DMS79 treated with DMSO at 0.1 percent for 48 hours (cell line): Measurements from ENCODE around the gene FOXP2.
"Not testable (repeated sequence)": the region's sequence is repeated elsewhere in the genome, so short reads cannot be mapped to it uniquely, and the experiment has no call there.

ENCODE experiments used
- DNase-seq: peaks from one replicate; lab custom pipeline; 2025; lab: John Stamatoyannopoulos, UW

Gene FOXP2

DNA sequence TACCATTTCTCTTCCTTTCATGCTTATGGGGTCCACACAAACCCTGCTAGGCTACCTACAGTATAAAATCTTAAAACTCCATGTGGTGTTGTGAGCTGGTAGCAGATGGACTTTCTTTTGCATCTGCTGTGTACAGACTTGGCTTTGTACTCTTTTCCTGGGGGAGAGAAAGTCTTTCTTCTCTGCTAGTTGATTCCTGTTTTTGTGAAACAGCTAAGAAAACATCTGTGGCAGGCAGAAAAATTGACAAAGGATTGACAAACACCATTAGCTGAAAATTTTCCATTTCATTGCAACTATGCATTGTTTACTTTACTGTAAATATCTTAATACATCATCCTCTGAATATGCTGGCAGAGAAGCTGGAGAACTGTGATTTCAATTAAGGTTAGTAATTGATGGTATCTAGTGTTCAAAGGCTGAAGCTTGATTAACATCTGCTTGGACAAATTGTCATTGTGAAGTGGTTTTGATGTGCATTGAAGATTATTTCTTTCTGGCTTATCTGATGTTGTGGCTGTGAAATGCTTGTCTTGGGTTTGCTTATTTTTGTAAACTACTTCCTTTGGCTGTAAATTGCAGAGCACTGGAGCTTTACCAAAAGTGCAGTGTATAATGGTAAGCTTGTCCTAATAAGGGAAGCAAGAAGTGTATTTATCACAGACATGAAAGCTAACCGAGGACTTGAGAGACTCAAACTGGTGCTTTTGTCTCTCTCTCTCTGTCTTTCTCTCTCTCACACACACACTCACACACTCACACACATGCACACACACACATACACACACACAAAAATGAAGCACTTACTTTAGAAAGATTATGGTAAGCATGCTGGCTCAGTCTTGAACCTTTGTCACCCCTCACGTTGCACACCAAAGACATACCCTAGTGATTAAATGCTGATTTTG, at the start of gene FOXP2:
Gene FOXP2, plus strand, starts transcription at position 660 of the 908 bp plus-strand sequence. CDS start 11,697 bp downstream, outside the sequence.
- DNase-seq: no peak

DNA sequence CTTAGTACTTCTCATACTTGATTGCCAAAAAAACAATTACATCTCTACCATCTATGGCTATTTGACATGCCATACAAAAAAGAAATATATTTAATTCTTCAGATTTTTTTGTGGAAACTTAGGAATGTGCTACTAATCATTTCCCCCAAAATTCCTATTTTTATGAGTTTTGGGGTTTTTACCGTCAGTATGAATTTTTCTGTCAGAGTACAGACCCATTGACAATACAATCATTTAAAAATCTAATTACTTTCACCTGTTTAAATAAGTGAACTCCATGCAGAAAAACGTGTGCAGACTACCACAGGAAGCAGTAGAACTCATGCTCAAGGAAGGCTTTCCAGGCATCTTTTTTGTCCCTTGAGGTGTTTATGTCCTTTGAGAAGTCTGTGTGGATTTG, 48.8 kb upstream of the FOXP2 start:
- DNase-seq: no peak

DNA sequence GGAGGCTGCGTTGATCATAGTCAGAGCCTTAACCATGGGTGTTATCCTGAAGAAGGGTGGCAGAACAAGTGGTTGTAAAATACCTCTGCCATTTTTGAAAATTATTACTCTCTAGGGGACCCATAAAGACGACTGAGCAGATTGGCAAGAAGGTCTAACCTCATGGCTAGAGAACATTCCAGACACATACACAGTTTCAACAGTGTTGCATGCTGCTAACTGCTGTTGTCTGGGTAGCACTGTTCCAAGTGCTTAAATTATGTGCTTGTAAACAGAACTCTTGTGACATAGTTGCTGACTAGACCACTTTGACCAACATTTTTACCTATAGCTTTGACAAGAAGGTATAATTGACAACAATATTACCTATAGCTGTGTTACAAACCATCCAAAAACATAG, 46.1 kb upstream of the FOXP2 start:
- no peak for DNase-seq

DNA sequence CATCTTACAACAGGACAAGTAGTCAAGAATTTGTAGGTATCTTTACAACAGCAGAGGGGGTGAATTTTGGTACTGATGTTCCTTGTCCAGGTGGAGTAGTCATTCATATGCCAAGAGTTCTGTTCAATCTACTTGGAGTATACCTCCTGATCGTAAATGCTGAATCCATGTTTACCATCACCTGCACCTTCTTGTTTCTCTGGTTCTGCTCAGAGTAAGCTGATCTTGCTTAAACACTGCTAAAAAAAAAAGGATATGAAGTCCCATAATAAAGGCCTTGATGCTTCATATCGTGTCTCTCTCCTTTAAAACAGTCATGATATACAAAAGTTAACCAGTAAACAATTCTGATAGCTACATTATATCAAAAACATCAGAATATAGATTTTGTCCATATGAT, 45.3 kb upstream of the FOXP2 start:
- no peak for DNase-seq

DNA sequence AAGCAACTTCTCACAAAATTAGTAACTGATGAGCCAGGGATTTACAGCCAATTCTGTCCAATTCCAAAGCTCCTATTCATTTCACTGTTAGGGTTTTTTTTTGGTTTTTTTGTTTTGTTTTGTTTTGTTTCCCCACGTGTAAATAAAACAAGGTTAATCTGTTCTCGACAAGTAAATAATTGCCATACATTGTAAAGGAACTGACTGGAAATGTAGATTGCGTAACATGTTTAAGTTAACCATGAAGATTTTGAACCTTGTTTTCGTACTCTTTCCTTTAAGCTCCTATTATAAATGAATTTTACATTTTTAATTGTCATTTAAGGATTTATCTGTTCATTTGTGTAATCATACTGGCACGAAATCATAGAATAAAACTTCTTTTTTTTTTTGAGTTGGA, 42.0 kb upstream of the FOXP2 start:
- no peak for DNase-seq

DNA sequence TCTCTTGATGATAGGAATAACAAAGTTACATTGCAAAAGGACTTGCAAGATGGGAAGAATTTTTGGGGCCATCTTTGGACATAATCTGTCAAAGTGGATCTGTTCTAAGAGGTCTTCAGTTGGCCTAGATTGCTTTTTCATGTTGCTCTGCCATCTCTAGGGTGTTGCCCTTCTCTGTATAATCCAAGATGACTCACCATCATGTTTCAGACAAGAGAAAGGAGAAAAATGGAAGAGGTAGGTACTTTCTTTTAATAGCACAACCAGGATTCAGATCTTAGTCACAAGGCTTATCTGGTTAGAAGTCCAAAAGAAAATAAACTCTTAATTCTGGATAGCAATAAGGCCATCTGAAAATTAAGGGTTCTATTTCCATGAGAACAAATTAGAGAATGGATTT, 38.7 kb upstream of the FOXP2 start:
- no peak for DNase-seq

DNA sequence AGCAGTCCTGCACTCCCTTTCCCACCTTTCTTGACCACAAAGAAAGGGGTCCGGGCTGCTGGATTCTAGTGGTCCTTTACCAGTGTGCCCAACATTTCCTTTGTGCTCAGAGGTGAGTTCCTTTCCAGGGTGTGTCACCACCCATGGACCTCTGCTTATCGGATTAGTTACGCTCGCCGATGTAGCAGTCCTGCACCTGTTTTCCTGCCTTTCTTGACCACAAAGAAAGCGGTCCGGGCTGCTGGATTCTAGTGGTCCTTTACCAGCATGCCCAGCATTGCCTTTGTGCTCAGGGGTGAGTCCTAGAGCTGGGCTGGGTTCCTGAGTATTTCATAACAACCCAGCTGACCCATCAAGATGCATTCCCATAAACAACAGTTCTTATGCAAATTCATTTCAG, 30.7 kb upstream of the FOXP2 start:
- not testable (repeated sequence) for DNase-seq

DNA sequence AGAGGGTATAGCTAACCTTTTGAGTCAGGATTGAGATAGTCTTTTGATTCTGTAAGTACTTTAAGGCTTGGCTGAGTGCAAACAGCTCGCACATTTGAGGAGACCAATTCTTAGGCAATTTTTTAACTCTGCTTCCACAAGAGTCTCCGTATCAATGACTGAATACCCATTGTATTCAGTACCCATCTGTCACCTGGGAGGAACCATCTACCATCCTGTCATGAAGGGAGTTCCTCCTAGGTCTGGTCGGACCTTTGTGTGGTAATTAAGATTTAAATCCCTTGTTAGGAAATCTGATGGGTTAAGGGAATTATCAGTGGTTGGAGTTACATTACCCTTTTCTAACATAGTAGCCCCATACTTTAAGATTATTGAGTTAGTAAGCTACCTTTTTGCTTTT, 30.3 kb upstream of the FOXP2 start:
- DNase-seq: not testable (repeated sequence)

DNA sequence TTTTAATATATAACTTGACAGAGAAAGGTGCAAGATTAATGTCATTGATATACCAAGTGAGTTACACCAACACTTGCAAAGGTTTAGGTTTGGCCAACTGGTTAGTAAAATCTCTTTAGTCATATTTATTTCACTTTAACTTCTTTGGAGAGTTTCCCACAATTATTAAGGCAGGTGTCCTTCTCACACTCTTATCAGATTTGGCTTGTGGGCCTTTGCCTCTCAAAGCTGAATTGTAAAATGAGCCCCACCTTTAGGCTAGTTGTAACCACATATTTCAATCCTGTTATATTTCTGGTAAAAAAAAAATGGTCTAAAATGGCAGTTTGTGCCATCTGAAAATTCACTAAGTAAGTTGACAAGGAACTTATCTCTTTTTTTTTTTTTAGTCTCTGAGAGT, 26.6 kb upstream of the FOXP2 start:
- DNase-seq: no peak

DNA sequence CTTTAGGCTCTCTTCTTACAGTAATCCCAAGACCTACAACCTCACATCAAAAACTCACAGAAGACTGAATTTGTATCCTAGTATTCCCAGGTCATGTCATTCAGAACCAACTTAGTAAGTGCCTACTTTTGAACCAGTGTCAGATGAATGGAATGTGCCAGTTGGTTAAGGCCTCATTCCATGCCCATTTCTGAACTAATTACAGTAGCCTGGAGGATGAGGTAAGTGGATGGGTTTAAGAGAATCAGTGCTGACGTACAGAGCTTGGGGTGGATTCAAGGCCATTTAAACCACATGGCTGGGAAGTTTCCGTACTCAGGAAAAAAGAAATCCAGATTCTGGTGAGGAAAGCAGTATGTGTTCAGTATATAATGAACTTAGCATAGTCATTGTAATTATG, 21.9 kb upstream of the FOXP2 start:
- no peak for DNase-seq

DNA sequence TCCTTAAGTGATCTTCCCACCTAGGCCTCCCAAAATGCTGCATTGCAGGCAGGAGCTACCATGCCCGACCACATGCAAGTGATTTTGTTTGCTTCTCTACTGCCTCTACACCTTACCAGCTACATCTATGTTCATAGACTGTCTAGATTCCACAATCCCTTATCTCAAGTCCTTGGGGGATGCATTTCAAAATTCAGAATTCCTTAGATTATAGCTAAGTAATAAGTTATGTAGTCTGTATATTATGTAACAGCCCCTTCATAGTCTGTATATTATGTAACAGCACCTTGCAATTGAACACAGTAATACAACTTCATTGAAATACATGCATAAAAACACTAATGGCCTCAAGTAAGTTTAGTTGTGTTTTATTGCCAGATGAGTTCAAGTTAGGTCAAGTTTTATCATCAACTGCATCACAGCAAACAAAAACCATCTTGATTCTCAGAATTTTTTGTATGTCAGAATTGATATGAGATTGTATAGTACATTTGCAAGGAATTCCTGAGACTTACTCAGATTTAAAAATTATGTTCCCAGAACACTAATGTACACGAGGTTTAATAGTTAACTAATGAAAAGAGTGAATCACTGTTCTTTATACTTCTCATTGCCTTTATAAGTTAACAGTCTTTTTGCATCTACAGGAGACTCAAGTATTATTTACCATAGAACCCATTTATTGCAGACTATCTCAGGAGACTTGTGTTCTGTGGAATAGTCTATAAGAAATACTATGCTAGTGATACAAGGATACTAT, 11.6 kb upstream of the FOXP2 start:
- DNase-seq: no peak

DNA sequence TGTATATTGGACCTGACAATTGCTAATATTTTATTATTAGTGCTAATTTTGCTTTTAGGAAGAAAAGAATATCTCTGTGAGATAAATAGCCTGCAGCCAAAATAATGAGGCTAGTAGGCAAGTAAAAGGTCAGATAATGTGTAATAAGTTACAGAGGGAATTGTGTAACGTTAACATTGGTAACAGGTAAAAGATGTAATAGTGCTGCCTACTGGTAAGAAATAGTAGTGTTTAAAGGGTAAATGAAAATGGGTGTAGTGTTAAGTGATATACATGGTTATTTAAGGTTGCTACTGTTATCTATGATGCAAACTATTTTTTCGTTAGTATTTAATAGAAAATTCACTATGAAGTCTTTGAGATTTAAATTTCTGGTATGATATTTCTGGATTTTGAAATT, 9.2 kb upstream of the FOXP2 start:
- no peak for DNase-seq

DNA sequence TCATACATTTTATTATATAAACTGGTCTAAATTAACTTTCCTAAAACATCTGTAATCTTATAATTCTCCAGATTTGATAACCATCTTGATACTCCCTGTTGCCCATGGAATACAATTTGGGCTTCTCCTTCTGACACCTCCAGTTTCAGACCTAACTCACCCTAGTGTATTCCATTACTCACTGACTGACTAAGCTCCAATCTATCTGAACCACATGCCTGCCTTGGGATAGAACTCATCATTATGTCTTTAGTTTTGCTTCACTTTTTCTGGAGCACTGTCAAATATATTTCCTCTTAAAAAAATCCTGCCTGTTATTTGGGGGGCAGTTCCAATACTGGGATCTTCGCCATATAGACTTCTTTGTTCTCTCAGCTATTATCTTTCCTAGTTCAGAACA, 4.9 kb upstream of the FOXP2 start:
- no peak for DNase-seq

DNA sequence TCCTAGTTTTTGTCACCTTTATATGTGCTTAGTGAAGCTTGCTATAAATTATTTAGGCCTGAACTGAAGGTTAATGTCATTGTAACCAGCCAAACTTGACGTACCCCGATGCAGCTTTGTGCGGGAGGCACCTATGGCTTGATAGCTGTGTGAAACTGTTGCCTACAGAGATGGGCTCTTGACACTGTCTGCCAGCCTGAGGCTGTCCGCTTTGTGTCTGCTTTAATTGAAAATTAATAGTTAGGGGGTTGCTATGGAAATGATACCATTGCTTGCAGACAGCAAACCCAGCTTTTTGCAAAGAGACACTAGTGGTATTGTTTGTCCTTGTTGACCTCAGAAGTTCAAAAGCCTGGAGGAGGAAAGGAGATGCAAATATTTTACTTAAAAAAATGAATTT, 2.1 kb upstream of the FOXP2 start:
- DNase-seq: no peak

DNA sequence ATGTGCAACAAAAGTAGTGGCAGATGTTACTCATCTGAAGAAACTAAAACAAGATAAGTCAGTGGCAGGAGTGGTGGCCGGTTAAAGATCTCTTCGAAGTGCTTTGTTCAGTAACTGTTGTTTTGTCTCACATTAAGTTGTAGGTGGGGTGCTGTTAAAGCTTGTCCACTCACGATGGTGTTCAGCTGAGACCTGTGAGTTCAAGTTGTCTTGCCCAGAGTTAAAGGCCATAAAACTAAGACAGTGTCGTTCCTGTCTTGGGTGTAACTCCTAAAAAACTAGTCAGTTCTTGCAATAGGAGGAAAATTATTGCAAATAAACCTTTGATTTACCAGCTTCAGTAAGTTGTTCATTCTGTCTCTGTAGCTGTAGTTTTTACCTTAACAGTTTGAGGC, 857 bp upstream of the FOXP2 start:
- DNase-seq: no peak

DNA sequence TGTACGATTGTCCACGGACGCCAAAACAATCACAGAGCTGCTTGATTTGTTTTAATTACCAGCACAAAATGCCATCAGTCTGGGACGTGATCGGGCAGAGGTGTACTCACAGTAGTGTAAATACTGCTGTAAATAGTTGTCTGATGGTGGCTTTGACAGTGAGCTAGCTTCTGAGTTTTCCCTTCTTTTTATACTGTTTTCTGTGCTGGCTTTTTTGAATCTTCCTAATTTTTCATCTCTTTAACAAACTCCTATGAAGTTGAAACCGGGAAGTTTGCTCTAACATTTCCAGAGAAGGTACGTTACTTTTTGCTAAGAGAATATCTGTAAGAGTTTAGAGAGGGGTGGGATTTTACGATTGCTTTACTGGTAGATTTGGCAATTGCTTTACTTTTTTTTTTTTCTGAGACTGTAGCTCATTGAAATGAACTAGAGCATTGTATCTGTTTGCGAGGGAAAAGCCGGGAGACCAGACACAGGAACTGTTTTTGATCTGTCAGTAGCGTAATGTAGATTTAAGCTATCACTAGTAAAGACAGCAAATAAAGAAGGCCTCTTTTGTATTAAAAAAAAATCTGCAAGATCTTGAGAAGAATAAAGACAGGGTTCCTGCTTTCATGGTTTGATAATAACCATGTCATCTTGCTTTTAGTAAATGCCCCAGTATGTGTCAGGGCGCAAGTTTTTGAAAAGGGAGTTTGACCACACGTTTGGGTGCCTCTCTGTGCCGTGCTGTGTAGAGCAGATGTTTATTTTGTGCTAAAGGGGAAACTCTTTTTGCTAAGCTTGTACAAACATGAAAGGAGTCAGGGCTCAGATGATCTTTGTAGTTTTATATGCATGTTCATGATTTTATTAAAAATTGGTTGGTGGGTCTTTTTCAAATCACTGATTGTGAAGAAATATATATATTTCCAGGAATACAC, 712 bp downstream of the FOXP2 start:
- DNase-seq: no peak

DNA sequence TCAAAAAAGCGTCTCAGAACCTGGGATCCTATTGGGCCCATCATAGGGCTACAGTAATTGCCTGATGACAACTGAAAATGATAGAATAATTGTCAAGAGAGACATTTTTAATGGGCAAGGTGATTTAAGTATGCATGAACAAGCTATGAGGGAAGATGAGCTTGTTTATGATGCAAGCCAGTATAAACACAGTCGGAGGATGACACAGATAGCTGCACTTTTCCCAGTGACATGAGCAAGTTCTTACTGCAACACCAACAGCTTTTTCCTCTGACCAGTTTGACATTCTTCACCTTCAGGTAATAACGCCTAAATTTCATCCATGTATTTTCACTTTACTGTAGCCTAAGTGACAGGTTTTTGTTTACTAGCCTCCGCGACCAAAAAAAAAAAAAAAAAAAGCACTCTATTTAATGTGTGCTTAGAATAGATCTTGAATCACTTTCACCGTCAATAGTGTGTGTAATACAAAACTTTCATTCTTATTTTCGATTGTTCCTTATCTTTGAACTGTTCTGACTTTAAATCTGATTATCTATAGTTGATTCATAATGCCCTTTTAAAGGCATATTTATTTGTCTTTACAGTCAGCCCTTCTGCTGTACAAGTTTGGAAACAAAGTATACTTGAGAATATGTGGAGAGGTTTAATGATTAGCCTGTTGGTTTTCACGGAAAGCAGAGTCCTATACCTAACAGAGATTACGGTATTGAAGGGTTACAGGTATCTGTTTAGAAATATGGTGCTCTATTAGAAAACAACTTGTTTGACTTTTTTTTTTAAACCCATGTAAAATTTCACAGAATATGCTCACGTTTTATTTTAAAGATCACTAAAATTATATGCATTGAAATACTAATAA, 1.7 kb downstream of the FOXP2 start:
- DNase-seq: no peak

DNA sequence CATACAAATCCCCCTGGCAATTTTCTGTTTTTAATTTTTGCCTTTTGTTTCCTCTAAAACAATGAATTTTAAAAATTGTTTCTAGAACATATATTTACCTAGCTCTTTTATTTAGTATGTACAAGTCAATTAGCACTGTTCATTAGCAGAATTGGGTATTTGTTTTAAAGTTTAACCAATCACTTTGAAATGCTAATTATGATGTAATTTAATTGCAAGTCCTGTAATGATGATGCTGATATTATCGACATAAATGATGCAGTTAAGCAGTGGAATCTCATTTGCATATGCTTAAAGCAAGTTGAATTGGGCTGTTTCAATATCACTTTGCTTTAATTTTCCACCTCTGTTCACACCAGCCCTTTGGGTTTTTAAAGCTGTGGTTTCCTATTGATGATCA, 2.7 kb downstream of the FOXP2 start:
- no peak for DNase-seq

DNA sequence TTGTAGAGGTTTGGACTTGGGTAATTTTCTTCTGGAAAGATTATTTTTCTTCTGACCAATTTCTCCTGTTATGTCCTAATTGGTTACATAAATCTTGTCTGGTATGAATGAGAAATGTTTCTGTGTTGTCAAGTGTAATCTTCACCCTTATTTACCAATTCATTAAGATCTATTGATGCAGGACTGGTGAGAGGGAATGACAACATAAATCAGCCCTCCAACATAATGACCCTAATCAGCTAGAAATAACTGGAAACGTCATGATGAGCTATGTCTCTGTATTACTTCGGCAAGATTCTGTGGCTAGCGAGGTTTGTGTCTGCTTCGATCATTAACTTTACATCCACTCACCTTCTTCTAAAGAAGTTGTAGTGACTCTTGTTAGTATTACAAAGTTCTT, 3.5 kb downstream of the FOXP2 start:
- DNase-seq: no peak

DNA sequence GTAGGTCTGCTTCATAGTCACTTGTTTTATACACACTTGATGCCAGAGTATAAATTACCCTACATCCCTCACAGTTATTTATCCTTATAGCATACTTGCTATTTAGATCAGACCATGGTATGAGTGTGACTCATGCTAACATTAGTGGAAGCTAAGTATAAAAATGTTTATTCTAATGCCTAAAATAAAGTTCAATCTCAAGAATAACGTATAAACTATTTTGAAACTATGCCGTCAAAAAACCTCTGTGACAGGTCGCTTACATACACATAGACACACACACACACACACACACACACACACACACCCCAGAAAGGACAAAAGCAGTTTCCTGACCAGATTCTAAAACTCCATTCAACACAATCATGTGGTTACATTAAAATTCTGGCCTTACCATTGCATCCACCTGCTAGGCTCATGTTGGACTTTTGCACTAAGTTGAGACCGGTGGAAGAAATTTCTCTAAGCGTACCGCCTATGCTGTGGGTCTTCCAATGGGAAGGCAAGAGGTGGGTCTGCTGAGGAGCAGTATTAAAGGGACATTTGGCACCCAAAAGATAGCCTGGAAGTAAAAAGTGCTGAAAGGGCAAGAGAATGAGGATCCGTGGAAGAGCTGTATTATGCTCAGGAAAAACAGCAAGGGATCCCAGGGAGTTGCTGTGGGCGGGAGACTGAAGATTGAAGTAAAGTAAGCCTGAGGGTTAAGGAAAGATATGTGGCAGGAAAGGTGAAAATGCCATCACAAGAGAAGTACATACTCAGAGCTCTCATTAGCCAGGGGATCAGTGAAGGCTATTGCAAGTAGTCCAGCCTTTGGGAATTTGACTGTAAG, 5.0 kb downstream of the FOXP2 start:
- no peak for DNase-seq
